Neural progenitor cell (in vitro differentiated cells): ENCODE results near the gene CLEC17A. TPM values are rescaled to one million over a fixed set of nuclear protein-coding genes. Genes with fewer than 3 reads are reported as not detected.
"Not testable (repeated sequence)": the region's sequence is repeated elsewhere in the genome, so short reads cannot be mapped to it uniquely, and the experiment has no call there.

Source experiments
- DNase-seq: peaks from one replicate; pipeline ENCODE4 v3.0.0-alpha.2; 2016; ENCODE audit warnings: low spot score
- H2AFZ ChIP-seq: fragments of 200-600 bp; sonication (generic); replicated peaks from 2 replicates; pipeline ENCODE4 v1.6.1; 2016; ENCODE audit warnings: antibody characterized with exemption
- H3F3A ChIP-seq: fragments of 200-600 bp; sonication (generic); 2 replicates; pipeline ENCODE4 v1.6.1; 2016; ENCODE audit warnings: antibody characterized with exemption, low read depth
- H3K27ac ChIP-seq: fragments of 200-600 bp; sonication (generic); 2 replicates; pipeline ENCODE4 v1.5.1; 2016; ENCODE audit warnings: mild to moderate bottlenecking
- H3K27me3 ChIP-seq: fragments of 200-600 bp; sonication (generic); 2 replicates; pipeline ENCODE4 v1.6.1; 2016; ENCODE audit warnings: mild to moderate bottlenecking, moderate library complexity
- H3K36me3 ChIP-seq: fragments of 200-600 bp; sonication (generic); 2 replicates; pipeline ENCODE4 v1.5.1; 2016
- H3K4me1 ChIP-seq: fragments of 200-600 bp; sonication (generic); 2 replicates; pipeline ENCODE4 v1.6.1; 2016; ENCODE audit warnings: mixed run types
- H3K4me2 ChIP-seq: fragments of 200-600 bp; sonication (generic); 2 replicates; pipeline ENCODE4 v1.6.1; 2016
- H3K4me3 ChIP-seq: fragments of 200-600 bp; sonication (generic); 2 replicates; pipeline ENCODE4 v1.5.1; 2016
- H3K79me2 ChIP-seq: fragments of 200-600 bp; sonication (generic); 2 replicates; pipeline ENCODE4 v1.6.1; 2016; ENCODE audit warnings: low read depth
- H3K9ac ChIP-seq: fragments of 200-600 bp; sonication (generic); 2 replicates; pipeline ENCODE4 v1.6.1; 2016
- H3K9me3 ChIP-seq: fragments of 200-600 bp; sonication (generic); 2 replicates; pipeline ENCODE4 v1.5.1; 2016; ENCODE audit warnings: low read depth
- H4K20me1 ChIP-seq: fragments of 200-600 bp; sonication (generic); 2 replicates; pipeline ENCODE4 v1.6.1; 2016; ENCODE audit warnings: low read depth
- H3K27ac Mint-ChIP-seq: 3 replicates; pipeline ENCODE4 v1.8.0; 2021; ENCODE audit warnings: mixed read lengths
- H3K27me3 Mint-ChIP-seq: 2 replicates; pipeline ENCODE4 v1.8.0; 2022; ENCODE audit warnings: low read depth, mild to moderate bottlenecking, inconsistent platforms, moderate library complexity, mixed read lengths; ENCODE audit not compliant: insufficient read depth
- H3K36me3 Mint-ChIP-seq: 3 replicates; pipeline ENCODE4 v1.8.0; 2021; ENCODE audit warnings: mixed read lengths
- H3K4me1 Mint-ChIP-seq: 3 replicates; pipeline ENCODE4 v1.8.0; 2021; ENCODE audit warnings: mixed read lengths
- H3K4me3 Mint-ChIP-seq: 3 replicates; pipeline ENCODE4 v1.8.0; 2021; ENCODE audit warnings: mild to moderate bottlenecking, moderate library complexity, mixed read lengths
- H3K9me3 Mint-ChIP-seq: 3 replicates; pipeline ENCODE4 v1.8.0; 2020; ENCODE audit warnings: mixed read lengths
- EZH2 ChIP-seq: fragments of 200-600 bp; sonication (generic); IDR thresholded peaks from 2 replicates; pipeline ENCODE4 v1.6.1; 2017; ENCODE audit warnings: antibody characterized with exemption, mild to moderate bottlenecking, moderate library complexity
- EZH2phosphoT487 ChIP-seq: fragments of 200-600 bp; sonication (generic); IDR thresholded peaks from 2 replicates; pipeline ENCODE4 v1.6.1; 2017; ENCODE audit warnings: antibody characterized with exemption
- total RNA-seq: library from RNA; depleted of rRNA; stranded (reverse); fragments of >200 nt; gene quantifications from 2 replicates; pipeline ENCODE4 v1.2.3, GENCODE V29; 2015; ENCODE audit warnings: low replicate concordance
- TF ChIP-seq, protein P1 (sequence below): fragments of 200-600 bp; sonication (generic); IDR thresholded peaks from 2 replicates; pipeline ENCODE4 v1.5.1; 2017; ENCODE audit warnings: antibody characterized with exemption, mild to moderate bottlenecking

CLEC17A gene
- total RNA-seq, 1 donor from 2014 or later, result not detected

DNA sequence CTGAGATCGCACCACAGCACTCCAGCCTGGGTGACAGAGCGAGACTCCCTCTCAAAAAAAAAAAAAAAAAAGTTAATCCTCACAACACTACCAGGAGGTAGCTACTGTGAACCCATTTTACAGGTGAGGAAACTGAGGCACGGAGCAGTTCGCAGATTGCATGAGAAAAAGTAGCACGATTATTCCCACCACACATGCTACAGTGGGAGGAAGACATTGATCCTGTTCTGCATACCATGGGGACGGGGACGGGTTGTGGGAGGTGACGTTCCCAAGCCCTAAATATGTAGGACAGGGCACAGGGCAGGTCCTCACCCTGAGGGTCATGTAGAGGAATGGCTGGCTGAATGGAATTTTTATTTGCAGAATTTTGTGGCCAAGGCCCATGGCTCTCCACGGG lies 23.7 kb downstream of the CLEC17A start:
- H3K9me3 Mint-ChIP-seq, result no peaks in the 10 kb centered on the region
- no peak overlapping the region for H3K4me3 Mint-ChIP-seq
- Histone ChIP-seq H3K27me3 (no peaks in the 10 kb centered on the region), H3K9me3 (no peaks in the 10 kb centered on the region), H3K36me3 (no peaks in the 10 kb centered on the region), H3K4me1 (no peaks in the 10 kb centered on the region), H3K9ac (no peak overlapping the region), H3F3A (no peaks in the 10 kb centered on the region), H2AFZ (no peak overlapping the region), H3K4me2 (no peak overlapping the region), H3K4me3 (no peak overlapping the region), H3K79me2 (no peaks in the 10 kb centered on the region), H3K27ac (no peak overlapping the region), H4K20me1 (no peaks in the 10 kb centered on the region)
- H3K36me3 Mint-ChIP-seq, result no peaks in the 10 kb centered on the region
- H3K27ac Mint-ChIP-seq, result no peak overlapping the region
- peaks cover 9% of the 10 kb centered on the region for H3K27me3 Mint-ChIP-seq
- DNase-seq, result no peak
- H3K4me1 Mint-ChIP-seq, result no peaks in the 10 kb centered on the region
- no peak for TF ChIP-seq EZH2
- TF ChIP-seq, protein P1, sequence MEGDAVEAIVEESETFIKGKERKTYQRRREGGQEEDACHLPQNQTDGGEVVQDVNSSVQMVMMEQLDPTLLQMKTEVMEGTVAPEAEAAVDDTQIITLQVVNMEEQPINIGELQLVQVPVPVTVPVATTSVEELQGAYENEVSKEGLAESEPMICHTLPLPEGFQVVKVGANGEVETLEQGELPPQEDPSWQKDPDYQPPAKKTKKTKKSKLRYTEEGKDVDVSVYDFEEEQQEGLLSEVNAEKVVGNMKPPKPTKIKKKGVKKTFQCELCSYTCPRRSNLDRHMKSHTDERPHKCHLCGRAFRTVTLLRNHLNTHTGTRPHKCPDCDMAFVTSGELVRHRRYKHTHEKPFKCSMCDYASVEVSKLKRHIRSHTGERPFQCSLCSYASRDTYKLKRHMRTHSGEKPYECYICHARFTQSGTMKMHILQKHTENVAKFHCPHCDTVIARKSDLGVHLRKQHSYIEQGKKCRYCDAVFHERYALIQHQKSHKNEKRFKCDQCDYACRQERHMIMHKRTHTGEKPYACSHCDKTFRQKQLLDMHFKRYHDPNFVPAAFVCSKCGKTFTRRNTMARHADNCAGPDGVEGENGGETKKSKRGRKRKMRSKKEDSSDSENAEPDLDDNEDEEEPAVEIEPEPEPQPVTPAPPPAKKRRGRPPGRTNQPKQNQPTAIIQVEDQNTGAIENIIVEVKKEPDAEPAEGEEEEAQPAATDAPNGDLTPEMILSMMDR, result no peak
- no peak for TF ChIP-seq EZH2phosphoT487

DNA sequence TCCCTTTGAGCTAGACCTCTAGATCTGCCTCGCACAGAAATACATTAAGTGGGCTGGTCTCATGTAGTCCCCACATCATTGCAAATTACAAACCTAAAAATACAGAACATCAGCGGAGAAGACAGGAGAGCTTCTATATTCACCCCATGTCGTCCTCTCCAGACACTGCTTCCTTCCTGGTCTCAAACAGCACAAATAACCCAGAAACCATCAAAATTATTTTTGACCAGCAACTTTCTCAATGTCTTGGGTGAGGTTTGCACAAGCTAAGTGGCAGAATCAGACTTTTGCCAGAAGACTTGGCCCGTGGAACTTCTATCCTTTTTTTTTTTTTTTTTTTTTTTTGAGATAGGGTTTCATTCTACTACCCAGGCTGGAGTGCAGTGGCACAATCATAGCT lies 28.2 kb downstream of the CLEC17A start:
- Mint-ChIP-seq H3K4me1 (no peaks in the 10 kb centered on the region), H3K27me3 (peaks cover 7% of the 10 kb centered on the region), H3K9me3 (no peaks in the 10 kb centered on the region), H3K36me3 (no peaks in the 10 kb centered on the region), H3K4me3 (no peak overlapping the region), H3K27ac (no peak overlapping the region)
- H3K4me3 ChIP-seq, result no peak overlapping the region
- no peak overlapping the region for H3K4me2 ChIP-seq
- H3F3A ChIP-seq, result no peaks in the 10 kb centered on the region
- H2AFZ ChIP-seq, result no peak overlapping the region
- DNase-seq, result no peak
- no peaks in the 10 kb centered on the region for H3K79me2 ChIP-seq
- H3K27ac ChIP-seq, result no peak overlapping the region
- H3K9me3 ChIP-seq, result no peaks in the 10 kb centered on the region
- no peaks in the 10 kb centered on the region for H4K20me1 ChIP-seq
- H3K36me3 ChIP-seq, result no peaks in the 10 kb centered on the region
- H3K9ac ChIP-seq, result no peak overlapping the region
- H3K4me1 ChIP-seq, result no peaks in the 10 kb centered on the region
- TF ChIP-seq EZH2, result no peak
- TF ChIP-seq, protein P1, result no peak
- no peak for TF ChIP-seq EZH2phosphoT487
- no peaks in the 10 kb centered on the region for H3K27me3 ChIP-seq

DNA sequence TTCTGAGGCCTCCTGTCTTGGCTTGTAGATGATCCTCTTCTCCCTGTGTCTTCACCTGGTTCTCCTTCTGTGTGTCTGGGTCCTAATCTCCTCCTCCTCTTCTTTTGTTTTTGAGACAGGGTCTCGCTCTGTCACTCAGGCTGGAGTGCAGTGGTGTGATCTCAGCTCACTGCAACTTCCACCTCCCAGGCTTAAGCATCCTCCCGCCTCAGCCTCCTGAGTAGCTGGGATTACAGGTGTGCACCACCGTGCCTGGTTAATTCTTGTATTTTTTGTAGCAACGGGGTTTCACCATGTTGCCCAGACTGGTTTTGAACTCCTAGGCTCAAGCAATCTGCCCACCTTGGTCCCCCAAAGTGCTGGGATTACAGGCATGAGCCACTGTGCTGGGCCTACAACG lies 29.4 kb downstream of the CLEC17A start:
- H3K79me2 ChIP-seq, H3K4me3 Mint-ChIP-seq, H3K4me3 ChIP-seq, H3K4me2 ChIP-seq, H3K36me3 Mint-ChIP-seq, H3K9me3 Mint-ChIP-seq, H3K9me3 ChIP-seq, H3K36me3 ChIP-seq, H3K27me3 ChIP-seq, H3K27ac Mint-ChIP-seq, H3K4me1 ChIP-seq, DNase-seq, H3F3A ChIP-seq, H2AFZ ChIP-seq, H3K9ac ChIP-seq, H4K20me1 ChIP-seq, H3K4me1 Mint-ChIP-seq, H3K27ac ChIP-seq, H3K27me3 Mint-ChIP-seq: not testable (repeated sequence)

DNA sequence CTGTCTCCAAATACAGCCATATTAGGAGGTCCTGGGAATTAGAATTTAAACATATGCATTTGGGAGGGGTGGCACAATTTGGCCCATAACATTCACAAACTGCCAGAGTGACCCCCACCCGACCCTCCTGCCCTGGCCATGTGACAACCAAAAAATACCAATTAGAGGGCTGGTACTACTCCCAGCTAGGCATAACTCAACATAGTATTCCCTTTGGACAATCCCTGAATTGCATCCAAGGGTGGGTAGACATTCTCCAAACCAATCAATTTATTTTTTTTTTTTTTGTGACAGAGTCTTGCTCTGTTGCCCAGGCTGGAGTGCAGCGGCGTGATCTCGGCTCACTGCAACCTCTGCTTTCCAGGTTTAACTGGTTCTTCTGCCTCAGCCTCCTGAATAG lies 29.8 kb downstream of the CLEC17A start:
- Histone ChIP-seq H3K79me2 (no peaks in the 10 kb centered on the region), H3K27me3 (no peaks in the 10 kb centered on the region), H3K9ac (no peak overlapping the region), H3K4me2 (no peak overlapping the region), H3K36me3 (no peaks in the 10 kb centered on the region), H3K27ac (no peak overlapping the region), H3K9me3 (no peaks in the 10 kb centered on the region), H2AFZ (no peak overlapping the region), H4K20me1 (no peaks in the 10 kb centered on the region), H3K4me1 (no peaks in the 10 kb centered on the region), H3F3A (no peaks in the 10 kb centered on the region), H3K4me3 (no peak overlapping the region)
- H3K27me3 Mint-ChIP-seq, result peaks cover 6% of the 10 kb centered on the region
- H3K4me1 Mint-ChIP-seq, result no peaks in the 10 kb centered on the region
- no peaks in the 10 kb centered on the region for H3K9me3 Mint-ChIP-seq
- no peak for DNase-seq
- no peak overlapping the region for H3K27ac Mint-ChIP-seq
- TF ChIP-seq, protein P1, result no peak
- TF ChIP-seq EZH2 (no peak), EZH2phosphoT487 (no peak)
- no peaks in the 10 kb centered on the region for H3K36me3 Mint-ChIP-seq
- H3K4me3 Mint-ChIP-seq, result no peak overlapping the region

DNA sequence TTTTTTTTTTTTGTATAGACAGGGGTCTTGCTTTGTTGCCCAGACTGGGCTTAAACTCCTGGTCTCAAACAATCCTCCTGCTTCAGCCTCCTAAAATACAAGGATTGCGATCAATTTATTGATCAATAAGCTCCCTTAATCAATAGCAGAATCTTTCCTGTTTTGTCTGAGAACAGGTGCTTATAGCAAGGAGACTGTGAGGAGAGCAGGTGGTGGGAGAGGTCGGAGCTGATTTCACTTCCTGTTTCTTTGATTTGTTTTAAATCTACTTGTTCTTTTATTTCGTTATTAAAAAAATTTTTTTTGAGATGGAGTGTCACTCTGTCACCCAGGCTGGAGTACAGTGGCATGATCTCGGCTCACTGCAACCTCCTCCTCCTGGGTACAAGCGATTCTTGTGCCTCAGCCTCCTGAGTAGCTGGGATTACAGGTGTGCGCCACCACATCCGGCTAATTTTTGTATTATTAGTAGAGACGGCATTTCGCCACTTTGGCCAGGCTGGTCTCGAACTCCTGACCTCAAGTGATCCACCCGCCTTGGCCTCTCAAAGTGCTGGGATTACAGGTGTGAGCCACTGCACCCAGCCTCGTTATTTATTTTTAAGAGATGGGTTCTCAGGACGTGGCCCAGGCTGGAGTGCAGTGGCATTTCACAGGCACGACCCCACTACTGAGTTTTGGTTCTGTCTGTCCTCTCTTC lies 30.7 kb downstream of the CLEC17A start:
- H3K4me3 Mint-ChIP-seq, H3K9me3 Mint-ChIP-seq, H3K36me3 ChIP-seq, H3F3A ChIP-seq, H3K27me3 ChIP-seq, H3K4me1 Mint-ChIP-seq, H3K4me3 ChIP-seq, H3K27ac Mint-ChIP-seq, H3K4me1 ChIP-seq, H3K4me2 ChIP-seq, H3K27ac ChIP-seq, H3K9ac ChIP-seq, H3K36me3 Mint-ChIP-seq, H2AFZ ChIP-seq, H3K27me3 Mint-ChIP-seq, DNase-seq, H3K9me3 ChIP-seq, H3K79me2 ChIP-seq, H4K20me1 ChIP-seq: not testable (repeated sequence)
